ENCODE data around the gene SDHAF3.
"Not testable (repeated sequence)": the region's sequence is repeated elsewhere in the genome, so short reads cannot be mapped to it uniquely, and the experiment has no call there.

SDHAF3 gene

DNA sequence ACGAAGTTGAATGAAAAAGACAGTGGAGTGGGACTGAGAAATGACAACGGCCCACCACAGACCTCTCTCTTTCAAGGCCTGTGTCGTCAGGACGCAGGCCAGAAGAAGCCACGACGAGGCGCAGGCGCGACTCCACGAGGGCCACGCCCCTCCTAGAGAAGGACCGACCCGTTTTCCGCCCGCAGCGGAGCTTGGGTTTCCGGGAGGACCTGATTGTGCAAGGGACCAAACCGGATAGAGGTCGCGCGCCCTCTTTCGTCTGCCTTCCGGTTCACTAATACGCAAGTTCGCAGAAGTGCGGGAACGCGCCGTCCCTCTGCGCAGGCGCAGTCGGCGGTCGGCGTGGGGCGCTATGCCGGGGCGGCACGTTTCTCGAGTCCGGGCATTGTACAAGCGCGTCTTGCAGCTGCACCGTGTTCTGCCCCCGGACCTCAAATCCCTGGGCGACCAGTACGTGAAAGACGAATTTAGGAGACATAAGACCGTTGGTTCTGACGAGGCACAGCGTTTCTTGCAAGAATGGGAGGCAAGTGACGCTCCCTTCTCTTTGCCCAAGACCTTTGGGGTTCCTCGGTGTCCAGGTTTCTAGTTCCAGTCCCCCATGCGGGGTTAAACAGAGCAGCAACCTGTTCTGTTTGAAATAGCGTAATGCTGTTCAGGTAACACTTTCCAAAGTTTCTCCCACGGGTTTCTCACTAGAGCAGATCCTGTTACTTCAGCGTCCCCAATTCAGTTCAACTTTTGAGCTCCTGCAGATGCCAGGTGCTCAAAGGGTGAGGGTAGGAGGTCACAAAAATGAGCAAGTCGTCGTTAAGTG is at the start of gene SDHAF3:
TSS of gene SDHAF3 (plus strand) at position 327 of the 817 bp plus-strand sequence. CDS start at position 353, 26 bp downstream.
- Histone ChIP-seq H3K27me3 (ENCODE audit: insufficient read depth, poor library complexity, severe bottlenecking) (no peaks in the 10 kb centered on the region), H3K27ac (ENCODE audit: poor library complexity, severe bottlenecking) (no peak within 1 kb of the TSS), H3K9me3 (ENCODE audit: severe bottlenecking) (no peaks in the 10 kb centered on the region), H3K36me3 (ENCODE audit: low read depth) (no peaks in the 10 kb centered on the region), H3K4me3 (ENCODE audit: severe bottlenecking) (peak within 1 kb of the TSS; percentile 58), H3K4me1 (ENCODE audit: insufficient read depth, poor library complexity, severe bottlenecking) (no peaks in the 10 kb centered on the region)
- TF ChIP-seq, protein P1, sequence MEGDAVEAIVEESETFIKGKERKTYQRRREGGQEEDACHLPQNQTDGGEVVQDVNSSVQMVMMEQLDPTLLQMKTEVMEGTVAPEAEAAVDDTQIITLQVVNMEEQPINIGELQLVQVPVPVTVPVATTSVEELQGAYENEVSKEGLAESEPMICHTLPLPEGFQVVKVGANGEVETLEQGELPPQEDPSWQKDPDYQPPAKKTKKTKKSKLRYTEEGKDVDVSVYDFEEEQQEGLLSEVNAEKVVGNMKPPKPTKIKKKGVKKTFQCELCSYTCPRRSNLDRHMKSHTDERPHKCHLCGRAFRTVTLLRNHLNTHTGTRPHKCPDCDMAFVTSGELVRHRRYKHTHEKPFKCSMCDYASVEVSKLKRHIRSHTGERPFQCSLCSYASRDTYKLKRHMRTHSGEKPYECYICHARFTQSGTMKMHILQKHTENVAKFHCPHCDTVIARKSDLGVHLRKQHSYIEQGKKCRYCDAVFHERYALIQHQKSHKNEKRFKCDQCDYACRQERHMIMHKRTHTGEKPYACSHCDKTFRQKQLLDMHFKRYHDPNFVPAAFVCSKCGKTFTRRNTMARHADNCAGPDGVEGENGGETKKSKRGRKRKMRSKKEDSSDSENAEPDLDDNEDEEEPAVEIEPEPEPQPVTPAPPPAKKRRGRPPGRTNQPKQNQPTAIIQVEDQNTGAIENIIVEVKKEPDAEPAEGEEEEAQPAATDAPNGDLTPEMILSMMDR (IDR thresholded peaks at IDR 0.05; ENCODE audit: poor library complexity, severe bottlenecking): peak; percentile 11
- ATAC-seq (ENCODE audit: low read depth) (peak; percentile 87), DNase-seq (ENCODE audit: low spot score) (peak; percentile 94)

DNA sequence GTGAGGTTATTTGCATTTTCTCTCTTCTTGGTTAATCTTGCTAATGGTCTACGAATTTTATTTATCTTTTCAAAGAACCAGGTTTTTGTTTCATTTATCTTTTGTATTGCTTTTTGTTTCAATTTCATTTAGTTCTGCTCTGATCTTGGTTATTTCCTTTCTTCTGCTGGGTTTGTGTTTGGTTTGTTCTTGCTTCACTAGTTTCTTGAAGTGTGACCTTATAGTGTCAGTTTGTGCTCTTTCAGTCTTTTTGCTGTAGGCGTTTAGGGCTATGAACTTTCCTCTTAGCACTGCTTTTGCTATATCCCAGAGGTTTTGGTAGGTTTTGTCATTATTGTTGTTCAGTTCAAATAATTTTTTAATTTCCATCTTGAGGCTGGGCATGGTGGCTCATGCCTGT is 45.5 kb upstream of the SDHAF3 start:
- not testable (repeated sequence) for DNase-seq (ENCODE audit: low spot score); H3K4me3 ChIP-seq (ENCODE audit: severe bottlenecking); H3K9me3 ChIP-seq (ENCODE audit: severe bottlenecking); H3K36me3 ChIP-seq (ENCODE audit: low read depth); H3K4me1 ChIP-seq (ENCODE audit: insufficient read depth, poor library complexity, severe bottlenecking); ATAC-seq (ENCODE audit: low read depth); H3K27ac ChIP-seq (ENCODE audit: poor library complexity, severe bottlenecking); H3K27me3 ChIP-seq (ENCODE audit: insufficient read depth, poor library complexity, severe bottlenecking)

DNA sequence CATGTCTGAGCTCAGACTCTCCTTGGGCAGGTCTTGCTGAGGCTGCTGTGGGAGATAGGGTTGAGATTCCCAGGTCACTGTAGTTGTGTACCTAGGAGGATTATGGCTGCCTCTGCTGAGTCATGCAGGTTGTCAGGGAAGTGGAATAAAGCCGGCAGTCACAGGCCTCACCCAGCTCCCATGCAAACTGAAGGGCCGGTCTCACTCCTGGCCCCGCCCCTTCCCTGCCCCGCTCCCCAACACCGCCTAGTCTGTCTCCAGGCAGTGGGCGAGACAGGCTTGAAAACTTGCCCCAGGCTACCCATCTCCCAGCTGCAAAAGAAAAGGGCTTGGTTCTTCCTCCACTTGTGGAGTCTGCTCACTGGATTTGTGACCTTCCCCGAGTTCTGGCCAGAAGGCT is 41.6 kb upstream of the SDHAF3 start:
- DNase-seq (ENCODE audit: low spot score): no peak
- no peak overlapping the region for H3K4me3 ChIP-seq (ENCODE audit: severe bottlenecking)
- no peaks in the 10 kb centered on the region for H3K9me3 ChIP-seq (ENCODE audit: severe bottlenecking)
- TF ChIP-seq, protein P1 (IDR thresholded peaks at IDR 0.05; ENCODE audit: poor library complexity, severe bottlenecking): no peak
- H3K36me3 ChIP-seq (ENCODE audit: low read depth): no peaks in the 10 kb centered on the region
- no peaks in the 10 kb centered on the region for H3K27me3 ChIP-seq (ENCODE audit: insufficient read depth, poor library complexity, severe bottlenecking)
- no peak overlapping the region for H3K27ac ChIP-seq (ENCODE audit: poor library complexity, severe bottlenecking)
- ATAC-seq (ENCODE audit: low read depth): 0 out of 3 replicates have a peak, but pooled peaks have one; percentile 27
- H3K4me1 ChIP-seq (ENCODE audit: insufficient read depth, poor library complexity, severe bottlenecking): no peaks in the 10 kb centered on the region

DNA sequence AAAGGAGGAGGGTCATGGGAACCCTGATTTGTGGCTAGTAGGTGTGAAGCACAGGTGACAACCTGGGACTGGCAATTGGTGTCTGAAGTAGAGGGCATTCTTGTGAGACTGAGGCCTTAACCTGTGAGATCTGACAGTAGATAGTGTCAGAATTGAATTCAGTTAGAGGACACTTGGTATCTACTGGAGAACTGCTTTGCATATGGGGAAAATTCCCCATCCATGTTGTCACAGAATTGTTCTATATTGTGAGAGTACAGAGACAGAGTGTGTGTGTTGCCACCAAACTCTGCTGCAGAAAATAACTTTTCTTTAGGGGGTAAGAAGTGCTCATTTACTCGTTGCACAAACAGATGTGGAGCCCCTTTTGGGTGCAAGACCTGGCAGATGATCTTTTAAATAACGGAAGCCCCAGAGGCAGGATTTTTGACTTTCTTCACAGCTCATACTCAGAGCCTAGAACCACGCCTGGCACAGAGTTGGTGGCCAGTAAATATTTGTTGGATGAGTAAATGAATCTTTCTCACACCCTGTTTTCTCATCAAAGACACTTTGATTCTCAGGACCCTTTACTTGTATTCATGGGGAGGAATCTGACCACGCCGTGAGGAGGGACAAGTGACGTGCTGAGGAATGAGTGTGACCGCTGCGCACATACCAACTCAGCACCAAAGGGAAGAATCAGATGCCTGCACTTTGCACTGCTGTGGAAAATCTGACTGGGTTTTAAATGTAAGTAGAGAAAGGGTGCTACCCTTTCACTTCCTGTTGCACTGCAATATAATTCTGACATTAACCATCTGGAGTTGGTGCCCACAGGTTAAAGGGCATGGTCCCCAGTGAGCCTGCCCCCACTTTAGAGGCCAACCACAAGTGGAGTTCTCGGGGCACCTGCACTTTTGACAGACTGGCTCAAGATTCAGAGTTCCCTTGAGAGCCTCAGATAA is 39.2 kb upstream of the SDHAF3 start:
- Histone ChIP-seq H3K9me3 (ENCODE audit: severe bottlenecking) (no peaks in the 10 kb centered on the region), H3K36me3 (ENCODE audit: low read depth) (no peaks in the 10 kb centered on the region), H3K27me3 (ENCODE audit: insufficient read depth, poor library complexity, severe bottlenecking) (peaks cover 4% of the 10 kb centered on the region), H3K4me3 (ENCODE audit: severe bottlenecking) (no peak overlapping the region), H3K27ac (ENCODE audit: poor library complexity, severe bottlenecking) (no peak overlapping the region), H3K4me1 (ENCODE audit: insufficient read depth, poor library complexity, severe bottlenecking) (no peaks in the 10 kb centered on the region)
- no peak for ATAC-seq (ENCODE audit: low read depth)
- DNase-seq (ENCODE audit: low spot score): no peak
- TF ChIP-seq, protein P1 (IDR thresholded peaks at IDR 0.05; ENCODE audit: poor library complexity, severe bottlenecking): no peak

DNA sequence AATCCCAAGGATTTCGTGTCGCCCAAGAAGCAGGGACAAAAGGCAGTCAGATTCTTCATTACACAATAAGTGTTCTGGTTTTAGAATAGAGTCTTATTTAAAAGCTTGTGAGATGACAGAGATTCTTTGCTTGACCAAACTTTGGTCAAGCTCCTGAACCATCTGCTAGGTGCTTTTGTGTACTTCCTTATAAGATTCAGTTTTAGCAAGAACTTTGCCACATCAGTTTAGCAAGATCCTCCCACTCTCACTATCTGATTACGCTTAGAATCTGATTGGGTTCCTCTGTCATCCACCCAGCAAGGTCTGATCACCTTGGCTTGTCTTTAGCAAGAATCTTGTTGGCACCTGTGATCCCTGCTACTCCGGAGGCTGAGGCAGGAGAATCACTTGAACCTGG is 38.2 kb upstream of the SDHAF3 start:
- TF ChIP-seq, protein P1 (IDR thresholded peaks at IDR 0.05; ENCODE audit: poor library complexity, severe bottlenecking): no peak
- H3K4me3 ChIP-seq (ENCODE audit: severe bottlenecking): no peak overlapping the region
- H3K27me3 ChIP-seq (ENCODE audit: insufficient read depth, poor library complexity, severe bottlenecking): peaks cover 4% of the 10 kb centered on the region
- no peak for DNase-seq (ENCODE audit: low spot score)
- ATAC-seq (ENCODE audit: low read depth): no peak
- H3K4me1 ChIP-seq (ENCODE audit: insufficient read depth, poor library complexity, severe bottlenecking): no peaks in the 10 kb centered on the region
- no peaks in the 10 kb centered on the region for H3K9me3 ChIP-seq (ENCODE audit: severe bottlenecking)
- no peak overlapping the region for H3K27ac ChIP-seq (ENCODE audit: poor library complexity, severe bottlenecking)
- H3K36me3 ChIP-seq (ENCODE audit: low read depth): no peaks in the 10 kb centered on the region
